ENCODE measurements around the gene ABCC6.

- no peak for TF ChIP-seq HOXA7 (CRISPR knock-in tag; IDR thresholded peaks at IDR 0.05)
- TF ChIP-seq ZNF468 (CRISPR knock-in tag; IDR thresholded peaks at IDR 0.05), result no peak
- no peak for TF ChIP-seq GATAD2A (CRISPR knock-in tag; IDR thresholded peaks at IDR 0.05)
- TF ChIP-seq EZH2 (conservative IDR thresholded peaks at IDR 0.05; ENCODE audit: low read depth, low read length), result no peak
- TF ChIP-seq POLR2A (IDR thresholded peaks at IDR 0.05; ENCODE audit: insufficient read depth in 1 of 2, low read depth in 2 of 2, low read length in 2 of 2), result no peak
- no peak for TF ChIP-seq FOXK1 (CRISPR knock-in tag; IDR thresholded peaks at IDR 0.05; ENCODE audit: borderline replicate concordance, low read depth)
- TF ChIP-seq ESRRA (CRISPR knock-in tag; IDR thresholded peaks at IDR 0.05; ENCODE audit: low read depth), result no peak
- no peak for TF ChIP-seq ZNF749 (CRISPR knock-in tag; IDR thresholded peaks at IDR 0.05; ENCODE audit: borderline replicate concordance)
- TF ChIP-seq CREM (IDR thresholded peaks at IDR 0.05), result no peak
- no peak for TF ChIP-seq CREM (CRISPR knock-in tag; IDR thresholded peaks at IDR 0.05)
- peak; percentile 72 for TF ChIP-seq CTCF (CRISPR knock-in tag; IDR thresholded peaks at IDR 0.05)
Measured at GRCh38 chr16:16143038-16143763, 80.1 kb downstream of the ABCC6 start.

All from HepG2 (cell line).